ENCODE measurements around the gene LPIN1. TPM values are rescaled to one million over a fixed set of nuclear protein-coding genes. Genes with fewer than 3 reads are reported as not detected.

LPIN1 gene
- total and polyA plus RNA-seq, 2 experiments from 2014 or later: 34.5 to 35.3 TPM

DNA sequence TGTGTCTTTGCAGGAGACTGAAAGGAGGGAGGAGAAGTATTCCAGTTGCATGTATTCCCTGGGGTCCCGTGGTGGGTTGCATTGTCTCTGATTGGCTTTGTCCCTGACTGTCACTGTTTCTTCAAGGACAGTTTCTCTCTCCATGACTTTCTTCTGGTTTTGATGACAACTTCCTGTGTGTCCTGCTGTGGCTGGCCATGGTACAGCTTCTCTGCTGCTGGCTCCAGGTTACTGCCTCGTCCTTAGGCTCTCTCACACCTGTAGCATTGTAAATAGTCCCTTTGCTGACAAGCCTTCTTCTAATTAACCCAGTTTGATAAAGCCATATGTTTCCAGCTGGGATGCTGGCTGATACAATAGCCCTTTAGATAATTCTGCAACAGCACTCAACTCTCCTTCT, 129.0 kb downstream of the LPIN1 start:
- Histone ChIP-seq H3K27ac (no peak overlapping the region), H3K36me3 (replicated peaks; ENCODE audit: insufficient read depth, low read depth) (no peaks in the 10 kb centered on the region), H3K4me2 (no peak overlapping the region), H3K4me3 (no peak overlapping the region), H2AFZ (no peak overlapping the region), H4K20me1 (ENCODE audit: insufficient read depth, poor library complexity, severe bottlenecking) (no peaks in the 10 kb centered on the region), H3K79me2 (no peaks in the 10 kb centered on the region), H3K9me2 (replicated peaks; ENCODE audit: insufficient read depth) (no peaks in the 10 kb centered on the region), H3K4me1 (ENCODE audit: insufficient read depth) (peaks cover 9% of the 10 kb centered on the region), H3K27me3 (no peaks in the 10 kb centered on the region), H3K9me3 (ENCODE audit: low read depth) (no peaks in the 10 kb centered on the region)
- TF ChIP-seq, protein P1, sequence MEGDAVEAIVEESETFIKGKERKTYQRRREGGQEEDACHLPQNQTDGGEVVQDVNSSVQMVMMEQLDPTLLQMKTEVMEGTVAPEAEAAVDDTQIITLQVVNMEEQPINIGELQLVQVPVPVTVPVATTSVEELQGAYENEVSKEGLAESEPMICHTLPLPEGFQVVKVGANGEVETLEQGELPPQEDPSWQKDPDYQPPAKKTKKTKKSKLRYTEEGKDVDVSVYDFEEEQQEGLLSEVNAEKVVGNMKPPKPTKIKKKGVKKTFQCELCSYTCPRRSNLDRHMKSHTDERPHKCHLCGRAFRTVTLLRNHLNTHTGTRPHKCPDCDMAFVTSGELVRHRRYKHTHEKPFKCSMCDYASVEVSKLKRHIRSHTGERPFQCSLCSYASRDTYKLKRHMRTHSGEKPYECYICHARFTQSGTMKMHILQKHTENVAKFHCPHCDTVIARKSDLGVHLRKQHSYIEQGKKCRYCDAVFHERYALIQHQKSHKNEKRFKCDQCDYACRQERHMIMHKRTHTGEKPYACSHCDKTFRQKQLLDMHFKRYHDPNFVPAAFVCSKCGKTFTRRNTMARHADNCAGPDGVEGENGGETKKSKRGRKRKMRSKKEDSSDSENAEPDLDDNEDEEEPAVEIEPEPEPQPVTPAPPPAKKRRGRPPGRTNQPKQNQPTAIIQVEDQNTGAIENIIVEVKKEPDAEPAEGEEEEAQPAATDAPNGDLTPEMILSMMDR (IDR thresholded peaks at IDR 0.05; ENCODE audit: poor library complexity): no peak
- TF ChIP-seq EZH2 (IDR thresholded peaks at IDR 0.05; ENCODE audit: borderline replicate concordance) (no peak), EZH2phosphoT487 (IDR thresholded peaks at IDR 0.05; ENCODE audit: low read depth, severe bottlenecking, unreplicated experiment) (no peak)
- no peak for DNase-seq (ENCODE audit: low spot score)
- WGBS (ENCODE audit: low lambda C conversion rate, missing lambda C conversion rate): 78% methylated on average over 2 of the region's 2 CpGs

GRCh38 chr2:11876436-11876835, 130.0 kb downstream of the LPIN1 start:
- Histone ChIP-seq H3K9me2 (replicated peaks; ENCODE audit: insufficient read depth) (no peaks in the 10 kb centered on the region), H2AFZ (no peak overlapping the region), H3K27me3 (no peaks in the 10 kb centered on the region), H3K9me3 (ENCODE audit: low read depth) (no peaks in the 10 kb centered on the region), H3K36me3 (replicated peaks; ENCODE audit: insufficient read depth, low read depth) (no peaks in the 10 kb centered on the region), H3K4me1 (ENCODE audit: insufficient read depth) (peaks cover 9% of the 10 kb centered on the region), H4K20me1 (ENCODE audit: insufficient read depth, poor library complexity, severe bottlenecking) (no peaks in the 10 kb centered on the region), H3K4me2 (no peak overlapping the region), H3K79me2 (no peaks in the 10 kb centered on the region), H3K4me3 (no peak overlapping the region), H3K27ac (no peak overlapping the region)
- TF ChIP-seq, protein P1 (IDR thresholded peaks at IDR 0.05; ENCODE audit: poor library complexity): no peak
- WGBS (ENCODE audit: low lambda C conversion rate, missing lambda C conversion rate): 87% methylated on average over 6 of the region's 6 CpGs
- no peak for DNase-seq (ENCODE audit: low spot score)

DNA sequence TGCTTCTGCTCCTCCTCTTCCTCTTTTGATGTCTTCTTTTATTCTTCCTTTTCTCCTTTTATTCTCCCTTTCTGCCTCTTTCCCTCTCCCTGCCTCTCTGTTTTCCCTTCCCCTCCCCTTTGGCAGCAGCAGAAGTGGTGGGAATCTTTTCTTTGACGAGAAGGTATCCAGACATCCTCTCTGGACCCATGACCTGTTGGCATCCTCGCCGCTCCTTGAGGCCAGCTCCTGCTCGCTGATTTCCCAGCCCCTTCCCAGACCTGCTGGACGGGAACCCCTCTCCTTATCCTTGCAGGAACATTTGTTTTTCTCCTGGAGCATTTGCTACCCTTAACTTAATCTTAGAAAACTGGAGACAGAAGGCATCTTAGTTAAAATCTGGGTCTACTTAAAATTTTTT, 130.5 kb downstream of the LPIN1 start:
- peaks cover 9% of the 10 kb centered on the region for H3K4me1 ChIP-seq (ENCODE audit: insufficient read depth)
- no peaks in the 10 kb centered on the region for H3K9me2 ChIP-seq (replicated peaks; ENCODE audit: insufficient read depth)
- no peaks in the 10 kb centered on the region for H4K20me1 ChIP-seq (ENCODE audit: insufficient read depth, poor library complexity, severe bottlenecking)
- H3K4me2 ChIP-seq: no peak overlapping the region
- no peak overlapping the region for H2AFZ ChIP-seq
- no peak overlapping the region for H3K4me3 ChIP-seq
- H3K9me3 ChIP-seq (ENCODE audit: low read depth): no peaks in the 10 kb centered on the region
- no peaks in the 10 kb centered on the region for H3K36me3 ChIP-seq (replicated peaks; ENCODE audit: insufficient read depth, low read depth)
- TF ChIP-seq, protein P1 (IDR thresholded peaks at IDR 0.05; ENCODE audit: poor library complexity): no peak
- TF ChIP-seq EZH2phosphoT487 (IDR thresholded peaks at IDR 0.05; ENCODE audit: low read depth, severe bottlenecking, unreplicated experiment): no peak
- no peak for TF ChIP-seq EZH2 (IDR thresholded peaks at IDR 0.05; ENCODE audit: borderline replicate concordance)
- H3K79me2 ChIP-seq: no peaks in the 10 kb centered on the region
- no peaks in the 10 kb centered on the region for H3K27me3 ChIP-seq
- WGBS (ENCODE audit: low lambda C conversion rate, missing lambda C conversion rate): 87% methylated on average over 5 of the region's 5 CpGs
- H3K27ac ChIP-seq: no peak overlapping the region
- no peak for DNase-seq (ENCODE audit: low spot score)

MicroRNAs encoded within 50 kb of the gene (microRNA counts, 767-probe panel; counts per million panel counts)
- not detected for microRNA hsa-miR-548s

Small RNA genes within 50 kb of the gene (microRNA-seq; reads per million reads assigned to microRNA genes)
- gene MIR4262: not detected
- not detected for gene MIR548S

Small RNA genes within 50 kb of the gene (small RNA-seq; reads per million reads assigned to genes)
- gene MIR4262: not detected
- gene MIR548S: 0.12 reads per million

Other genes starting within 250 kb of the LPIN1 start
- gene GREB1, start 212.6 kb upstream of the LPIN1 start, total RNA-seq: 4.0 and 5.7 TPM in 2 replicates
- 3.3 and 6.4 TPM in 2 replicates for gene GREB1, start 212.6 kb upstream of the LPIN1 start, polyA plus RNA-seq
- not detected in 2 replicates for gene NTSR2, start 76.4 kb upstream of the LPIN1 start, total RNA-seq
- 0.28 TPM in 1 of 2 replicates, not detected in the other for gene NTSR2, start 76.4 kb upstream of the LPIN1 start, polyA plus RNA-seq